GM18873 (cell line): ENCODE results near the gene LIN7A.
A peak's percentile ranks its signal among the peaks of the same experiment; 100 is the strongest.
"Not testable (repeated sequence)": the region's sequence is repeated elsewhere in the genome, so short reads cannot be mapped to it uniquely, and the experiment has no call there.

Experiments
- ATAC-seq: cut with Tn5 transposase; IDR thresholded peaks from one replicate; pipeline ENCODE4 v1.9.1; 2021; ENCODE audit warnings: mild to moderate bottlenecking, moderate library complexity, moderate number of reproducible peaks; ENCODE audit not compliant: unreplicated experiment, low FRiP score

LIN7A gene

GRCh38 chr12:80815351-80815750, 122.4 kb downstream of the LIN7A start:
- no peak for ATAC-seq

GRCh38 chr12:80814453-80814852, 123.3 kb downstream of the LIN7A start:
- ATAC-seq: no peak

GRCh38 chr12:80813820-80814219, 123.9 kb downstream of the LIN7A start:
- ATAC-seq: no peak

- no peak for ATAC-seq
These were observed 125.6 kb downstream of the LIN7A start for GRCh38 chr12:80811957-80812708.

GRCh38 chr12:80810874-80811273, 126.9 kb downstream of the LIN7A start:
- ATAC-seq: no peak

- ATAC-seq: peak; percentile 74
These were observed 130.0 kb downstream of the LIN7A start for GRCh38 chr12:80807640-80808288.

- ATAC-seq: no peak
These were observed 132.6 kb downstream of the LIN7A start for GRCh38 chr12:80805106-80805505.

- ATAC-seq: peak; percentile 53
These were observed 134.9 kb downstream of the LIN7A start for GRCh38 chr12:80802652-80803400.

- ATAC-seq: no peak
These were observed 139.5 kb downstream of the LIN7A start for GRCh38 chr12:80798281-80798680.

- ATAC-seq: no peak
These were observed 143.2 kb downstream of the LIN7A start for GRCh38 chr12:80794551-80794950.

GRCh38 chr12:80792861-80793260, 144.9 kb downstream of the LIN7A start:
- ATAC-seq: no peak

- ATAC-seq: no peak
These were observed 145.9 kb downstream of the LIN7A start for GRCh38 chr12:80791863-80792262.

GRCh38 chr12:80788407-80788806, 149.3 kb downstream of the LIN7A start:
- ATAC-seq: not testable (repeated sequence)

GRCh38 chr12:80782963-80783470, 154.7 kb downstream of the LIN7A start:
- not testable (repeated sequence) for ATAC-seq

GRCh38 chr12:80781313-80781712, 156.4 kb downstream of the LIN7A start:
- no peak for ATAC-seq

GRCh38 chr12:80780746-80781145, 157.0 kb downstream of the LIN7A start:
- no peak for ATAC-seq

GRCh38 chr12:80778005-80778541, 159.7 kb downstream of the LIN7A start:
- peak; percentile 99 for ATAC-seq

- no peak for ATAC-seq
These were observed 160.1 kb downstream of the LIN7A start for GRCh38 chr12:80777587-80777986.

GRCh38 chr12:80776706-80777105, 161.0 kb downstream of the LIN7A start:
- no peak for ATAC-seq

- no peak for ATAC-seq
These were observed 166.8 kb downstream of the LIN7A start for GRCh38 chr12:80770958-80771357.
